ENCODE measurements around the gene CASP12. TPM values are rescaled to one million over a fixed set of nuclear protein-coding genes. Genes with fewer than 3 reads are reported as not detected.

The CASP12 gene
- total and polyA plus RNA-seq, 2 of the 4 experiments (the other 2 are of a cell fraction) = 0.07 TPM; not detected in 1

DNA sequence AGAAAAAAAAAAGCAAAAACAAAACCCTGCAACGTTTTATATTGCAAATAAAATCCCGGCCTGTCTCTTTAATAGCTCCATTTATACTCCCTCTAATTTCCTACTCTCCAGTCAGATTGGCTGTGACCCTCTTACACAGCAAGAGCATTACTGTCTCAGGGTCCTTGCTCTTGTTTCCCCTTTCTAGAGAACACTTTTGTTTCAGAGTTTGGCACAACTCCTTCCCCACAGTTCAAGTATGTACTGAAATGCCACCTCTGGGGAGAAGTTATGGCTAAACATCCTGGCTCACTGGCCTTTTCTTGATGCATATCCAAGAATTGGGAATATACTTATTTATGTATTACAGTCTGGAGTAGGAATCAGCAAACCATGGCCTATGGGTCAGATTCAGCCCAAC, 2.6 kb downstream of the CASP12 start:
- in situ Hi-C loops (cut with MboI; ENCODE audit: low sequenced_read_pairs) = no loop called here
- Histone ChIP-seq H4K20me1 (ENCODE audit: insufficient read depth, low read length) (no peaks in the 10 kb centered on the region), H3K9me1 (ENCODE audit: insufficient read depth, low read length) (peaks cover 8% of the 10 kb centered on the region; the same call in 1 of the 2 replicates), H4K5ac (ENCODE audit: low read depth, low read length) (no peak overlapping the region), H3K18ac (ENCODE audit: low read depth, low read length) (peak overlapping the region; percentile 66; the same call in 1 of the 2 replicates), H3K36me3 (ENCODE audit: control insufficient read depth, insufficient read depth, low read length) (no peaks in the 10 kb centered on the region), H3K4me2 (ENCODE audit: low read depth, low read length) (peak overlapping the region; percentile 37; the same call in 1 of the 2 replicates), H3K9ac (ENCODE audit: low read depth, low read length) (no peak overlapping the region), H4K91ac (ENCODE audit: insufficient read depth, low read depth, low read length) (0 out of 2 replicates have a peak overlapping the region, but pooled peaks have one; percentile 43), H3K23ac (ENCODE audit: low read depth, low read length) (0 out of 2 replicates have a peak overlapping the region, but pooled peaks have one; percentile 45), H2BK5ac (ENCODE audit: low read depth, low read length, poor library complexity, severe bottlenecking) (no peak overlapping the region), H3K79me1 (ENCODE audit: low read depth in 1 of 2, low read length in 2 of 2) (no peaks in the 10 kb centered on the region), H2AK5ac (ENCODE audit: low read depth, low read length) (no peak overlapping the region), H3K4me3 (ENCODE audit: insufficient read depth, low read depth, low read length) (no peak overlapping the region), H3K9me3 (ENCODE audit: control insufficient read depth, insufficient read depth, low read length) (no peaks in the 10 kb centered on the region), H3K14ac (replicated peaks; ENCODE audit: low read depth, low read length) (peak overlapping the region; percentile 29; the same call in 1 of the 2 replicates), H2BK15ac (ENCODE audit: low read depth, low read length) (peak overlapping the region; percentile 24; the same call in 1 of the 3 replicates), H2BK120ac (ENCODE audit: low read depth, low read length) (peak overlapping the region; percentile 79), H3K56ac (ENCODE audit: extremely low read depth, insufficient read depth, low read length) (no peak overlapping the region), H3K4me1 (ENCODE audit: control insufficient read depth, insufficient read depth, low read length) (peaks cover 9% of the 10 kb centered on the region), H2BK20ac (ENCODE audit: low read depth, low read length) (peak overlapping the region; percentile 71; the same call in 1 of the 2 replicates), H3K27ac (ENCODE audit: insufficient read depth, low read length) (no peak overlapping the region), H3K27me3 (ENCODE audit: control insufficient read depth, insufficient read depth, low read length) (no peaks in the 10 kb centered on the region), H2AFZ (replicated peaks; ENCODE audit: low read length, poor library complexity) (no peak overlapping the region), H3K4ac (ENCODE audit: low read depth, low read length) (peak overlapping the region; percentile 15; the same call in 1 of the 2 replicates), H2AK9ac (replicated peaks; ENCODE audit: low read depth, low read length, poor library complexity) (no peak overlapping the region), H4K8ac (ENCODE audit: low read depth in 2 of 2, low read length in 2 of 2) (peak overlapping the region in 1 of 2 experiments; percentile 13; a peak in 1 of 4 replicates)
- ChIA-PET CTCF (interaction anchor here (0.6 kb wide), 1 partner anchor 32 kb away, joined by 5 read pairs; no protein-coding TSS in a partner anchor), POLR2A (ENCODE audit: unreplicated experiment) (interaction anchor here (0.7 kb wide), 1 partner anchor 537 kb away, joined by 5 read pairs; no protein-coding TSS in a partner anchor)
- 33% methylated on average over 1 of the region's 2 CpGs; no CpG with 5 or more reads in 1 of the 2 experiments for WGBS, 2 experiments (ENCODE audit: extremely low coverage in 2 of 2, insufficient read length in 1 of 2)
- ATAC-seq (ENCODE audit: low read depth) (no peak), DNase-seq (no peak)
- TF ChIP-seq POLR2A (IDR thresholded peaks at IDR 0.05; ENCODE audit: low read depth, low read length) (no peak), ELK1 (IDR thresholded peaks at IDR 0.05; ENCODE audit: borderline replicate concordance, low read depth, low read length) (no peak), CHD1 (IDR thresholded peaks at IDR 0.05; ENCODE audit: low read depth, low read length) (no peak), BHLHE40 (IDR thresholded peaks at IDR 0.05; ENCODE audit: low read depth, low read length) (no peak), SMC3 (IDR thresholded peaks at IDR 0.05; ENCODE audit: low read depth, low read length) (no peak), MAFK (IDR thresholded peaks at IDR 0.05; ENCODE audit: low read depth, low read length) (no peak), MAZ (IDR thresholded peaks at IDR 0.05; ENCODE audit: borderline replicate concordance, low read depth, low read length) (no peak), RCOR1 (IDR thresholded peaks at IDR 0.05; ENCODE audit: insufficient replicate concordance, low read length) (no peak), MXI1 (IDR thresholded peaks at IDR 0.05; ENCODE audit: borderline replicate concordance, low read depth, low read length) (no peak)
- TF ChIP-seq, protein P1, sequence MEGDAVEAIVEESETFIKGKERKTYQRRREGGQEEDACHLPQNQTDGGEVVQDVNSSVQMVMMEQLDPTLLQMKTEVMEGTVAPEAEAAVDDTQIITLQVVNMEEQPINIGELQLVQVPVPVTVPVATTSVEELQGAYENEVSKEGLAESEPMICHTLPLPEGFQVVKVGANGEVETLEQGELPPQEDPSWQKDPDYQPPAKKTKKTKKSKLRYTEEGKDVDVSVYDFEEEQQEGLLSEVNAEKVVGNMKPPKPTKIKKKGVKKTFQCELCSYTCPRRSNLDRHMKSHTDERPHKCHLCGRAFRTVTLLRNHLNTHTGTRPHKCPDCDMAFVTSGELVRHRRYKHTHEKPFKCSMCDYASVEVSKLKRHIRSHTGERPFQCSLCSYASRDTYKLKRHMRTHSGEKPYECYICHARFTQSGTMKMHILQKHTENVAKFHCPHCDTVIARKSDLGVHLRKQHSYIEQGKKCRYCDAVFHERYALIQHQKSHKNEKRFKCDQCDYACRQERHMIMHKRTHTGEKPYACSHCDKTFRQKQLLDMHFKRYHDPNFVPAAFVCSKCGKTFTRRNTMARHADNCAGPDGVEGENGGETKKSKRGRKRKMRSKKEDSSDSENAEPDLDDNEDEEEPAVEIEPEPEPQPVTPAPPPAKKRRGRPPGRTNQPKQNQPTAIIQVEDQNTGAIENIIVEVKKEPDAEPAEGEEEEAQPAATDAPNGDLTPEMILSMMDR (conservative IDR thresholded peaks at IDR 0.05; ENCODE audit: low read depth, low read length) = no peak
- TF ChIP-seq, protein P2, sequence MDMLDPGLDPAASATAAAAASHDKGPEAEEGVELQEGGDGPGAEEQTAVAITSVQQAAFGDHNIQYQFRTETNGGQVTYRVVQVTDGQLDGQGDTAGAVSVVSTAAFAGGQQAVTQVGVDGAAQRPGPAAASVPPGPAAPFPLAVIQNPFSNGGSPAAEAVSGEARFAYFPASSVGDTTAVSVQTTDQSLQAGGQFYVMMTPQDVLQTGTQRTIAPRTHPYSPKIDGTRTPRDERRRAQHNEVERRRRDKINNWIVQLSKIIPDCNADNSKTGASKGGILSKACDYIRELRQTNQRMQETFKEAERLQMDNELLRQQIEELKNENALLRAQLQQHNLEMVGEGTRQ (IDR thresholded peaks at IDR 0.05; ENCODE audit: low read depth, low read length) = no peak
- dilution Hi-C loops (cut with HindIII; ENCODE audit: low sequenced_read_pairs, unreplicated experiment) = no loop called here
- BruUV-seq (replicated peaks) = no TSS peak
- intact Hi-C loops (cut with micrococcal nuclease) = no loop called here
